Measurements from ENCODE around the gene NIPAL3.

Gene NIPAL3

DNA sequence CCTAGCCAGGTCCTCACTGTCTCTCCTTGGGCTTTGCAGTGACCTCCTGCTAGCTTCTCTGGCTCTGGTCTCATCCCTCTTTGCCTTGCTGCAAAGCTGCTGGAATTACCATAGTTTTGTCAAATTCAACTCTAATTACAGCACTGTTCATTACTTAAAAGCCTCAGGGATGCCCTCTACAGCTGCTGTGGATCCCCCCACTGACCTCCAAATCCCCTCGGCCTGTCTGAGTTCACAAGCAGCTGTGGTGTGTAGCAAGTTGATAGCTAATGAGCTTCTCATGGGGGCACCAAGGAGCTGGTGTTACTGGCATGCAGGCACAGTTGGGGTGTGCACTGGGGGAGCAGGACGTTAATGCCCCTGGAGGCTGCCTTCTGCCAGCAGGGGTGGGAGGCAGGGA lies 24.8 kb downstream of the NIPAL3 start:
- no peaks in the 10 kb centered on the region for H3K9me3 ChIP-seq (ENCODE audit: insufficient read depth, low read depth, low read length)
- H2AFZ ChIP-seq (ENCODE audit: insufficient read depth, low read length, poor library complexity), result no peak overlapping the region
- H3K27me3 ChIP-seq (ENCODE audit: insufficient read depth, low read length), result no peaks in the 10 kb centered on the region
- H2BK12ac ChIP-seq (ENCODE audit: low read length), result no peak overlapping the region
- H4K8ac ChIP-seq (ENCODE audit: low read depth, low read length), result no peak overlapping the region
- DNase-seq, result no peak
- no peak overlapping the region for H3K4me2 ChIP-seq (ENCODE audit: low read length)
- peaks cover 3 to 7% of the 10 kb centered on the region in 2 experiments for H3K4me1 ChIP-seq (ENCODE audit: control insufficient read depth in 1 of 2, insufficient read depth in 2 of 2, low read length in 2 of 2)
- no peak overlapping the region for H2AK5ac ChIP-seq (ENCODE audit: low read length)
- H2BK120ac ChIP-seq (ENCODE audit: insufficient read depth, low read length, poor library complexity), result no peak overlapping the region
- no peak overlapping the region for H3K9ac ChIP-seq (ENCODE audit: low read length)
- H3K4me3 ChIP-seq (ENCODE audit: low read depth, low read length), result no peak overlapping the region
- H3K36me3 ChIP-seq (ENCODE audit: control insufficient read depth in 1 of 2, insufficient read depth in 2 of 2, low read length in 2 of 2), result no peaks in the 10 kb centered on the region
- no CpG with 5 or more reads among the region's 2 CpGs for WGBS (ENCODE audit: extremely low coverage, insufficient coverage, insufficient read length)
- no peaks in the 10 kb centered on the region for H3K79me1 ChIP-seq (ENCODE audit: low read length)
- no peak overlapping the region for H3K4ac ChIP-seq (ENCODE audit: low read depth, low read length)
- no peak overlapping the region for H2BK5ac ChIP-seq (ENCODE audit: low read depth, low read length, poor library complexity)
- no peak overlapping the region for H3K27ac ChIP-seq (ENCODE audit: low read depth, low read length)
- H3K79me2 ChIP-seq (ENCODE audit: control insufficient read depth, insufficient read depth, low read length, poor library complexity), result no peaks in the 10 kb centered on the region
- no peak overlapping the region for H3K18ac ChIP-seq (ENCODE audit: low read length)
- H4K91ac ChIP-seq (ENCODE audit: low read depth, low read length), result no peak overlapping the region
- no peak overlapping the region for H3K14ac ChIP-seq (ENCODE audit: low read length)
- no peak overlapping the region for H3K23ac ChIP-seq (ENCODE audit: low read length)
- no peak overlapping the region for H4K12ac ChIP-seq (ENCODE audit: low read depth, low read length)

DNA sequence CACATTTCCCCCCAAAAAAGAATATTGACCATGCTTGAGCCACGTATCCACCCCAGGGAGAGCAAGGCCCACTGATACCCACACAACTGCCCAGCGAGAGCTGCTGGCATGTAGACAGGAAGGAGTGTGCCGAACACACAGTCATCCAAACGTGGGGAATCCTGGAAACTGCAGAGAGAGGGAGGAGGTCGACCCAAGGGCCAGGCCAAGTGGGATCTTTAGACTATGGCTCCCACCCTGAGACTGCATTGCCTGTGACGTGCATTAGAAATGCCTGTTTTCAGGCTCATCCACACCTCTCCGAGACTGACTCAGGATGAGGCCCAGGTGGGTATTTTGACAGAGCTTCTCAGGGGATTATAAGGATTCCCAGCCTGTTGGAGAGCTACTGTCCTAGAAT lies 25.9 kb downstream of the NIPAL3 start:
- no peak overlapping the region for H3K4me2 ChIP-seq (ENCODE audit: low read length)
- H3K36me3 ChIP-seq (ENCODE audit: control insufficient read depth in 1 of 2, insufficient read depth in 2 of 2, low read length in 2 of 2), result no peaks in the 10 kb centered on the region
- no CpG with 5 or more reads among the region's 7 CpGs for WGBS (ENCODE audit: extremely low coverage, insufficient coverage, insufficient read length)
- H2AK5ac ChIP-seq (ENCODE audit: low read length), result no peak overlapping the region
- no peaks in the 10 kb centered on the region for H3K27me3 ChIP-seq (ENCODE audit: insufficient read depth, low read length)
- no peak overlapping the region for H4K12ac ChIP-seq (ENCODE audit: low read depth, low read length)
- no peaks in the 10 kb centered on the region for H3K79me1 ChIP-seq (ENCODE audit: low read length)
- H3K23ac ChIP-seq (ENCODE audit: low read length), result no peak overlapping the region
- H3K4ac ChIP-seq (ENCODE audit: low read depth, low read length), result no peak overlapping the region
- H3K18ac ChIP-seq (ENCODE audit: low read length), result no peak overlapping the region
- no peak overlapping the region for H4K8ac ChIP-seq (ENCODE audit: low read depth, low read length)
- H2AFZ ChIP-seq (ENCODE audit: insufficient read depth, low read length, poor library complexity), result no peak overlapping the region
- no peak overlapping the region for H2BK120ac ChIP-seq (ENCODE audit: insufficient read depth, low read length, poor library complexity)
- no peak overlapping the region for H3K27ac ChIP-seq (ENCODE audit: low read depth, low read length)
- H2BK12ac ChIP-seq (ENCODE audit: low read length), result no peak overlapping the region
- no peak overlapping the region for H3K4me3 ChIP-seq (ENCODE audit: low read depth, low read length)
- H3K14ac ChIP-seq (ENCODE audit: low read length), result no peak overlapping the region
- H4K91ac ChIP-seq (ENCODE audit: low read depth, low read length), result no peak overlapping the region
- H3K9ac ChIP-seq (ENCODE audit: low read length), result no peak overlapping the region
- no peaks in the 10 kb centered on the region for H3K9me3 ChIP-seq (ENCODE audit: insufficient read depth, low read depth, low read length)
- DNase-seq, result no peak
- no peak overlapping the region for H2BK5ac ChIP-seq (ENCODE audit: low read depth, low read length, poor library complexity)
- peaks cover 3 to 7% of the 10 kb centered on the region in 2 experiments for H3K4me1 ChIP-seq (ENCODE audit: control insufficient read depth in 1 of 2, insufficient read depth in 2 of 2, low read length in 2 of 2)
- no peaks in the 10 kb centered on the region for H3K79me2 ChIP-seq (ENCODE audit: control insufficient read depth, insufficient read depth, low read length, poor library complexity)

DNA sequence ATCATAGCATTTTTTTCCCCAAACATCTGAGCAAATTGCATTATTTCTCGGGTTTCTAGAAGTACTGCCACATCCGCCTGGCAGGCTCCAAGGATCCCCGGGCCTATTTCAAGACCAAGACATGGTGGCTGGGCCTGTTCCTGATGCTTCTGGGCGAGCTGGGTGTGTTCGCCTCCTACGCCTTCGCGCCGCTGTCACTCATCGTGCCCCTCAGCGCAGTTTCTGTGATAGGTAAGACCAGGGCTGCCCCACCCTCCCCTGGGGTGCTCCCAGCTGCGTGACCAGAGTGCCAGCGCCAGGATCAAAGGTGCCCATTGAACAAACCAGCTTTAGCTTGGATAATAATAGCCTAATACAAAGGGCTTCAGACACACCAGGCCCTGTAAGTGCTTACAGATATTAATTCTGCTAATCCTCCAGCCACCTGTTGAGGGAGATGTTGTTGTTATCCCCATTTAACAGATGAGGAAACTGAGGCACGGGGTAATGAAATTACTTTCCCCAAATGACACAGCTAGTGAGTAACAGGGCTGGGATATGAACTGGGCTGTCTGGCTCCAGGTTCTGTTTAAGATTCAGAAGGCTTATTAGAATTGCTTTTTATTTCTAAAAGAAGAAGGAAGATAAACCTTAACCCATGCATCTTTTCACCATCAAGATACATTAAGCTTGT lies 26.5 kb downstream of the NIPAL3 start:
- H3K23ac ChIP-seq (ENCODE audit: low read length), result no peak overlapping the region

DNA sequence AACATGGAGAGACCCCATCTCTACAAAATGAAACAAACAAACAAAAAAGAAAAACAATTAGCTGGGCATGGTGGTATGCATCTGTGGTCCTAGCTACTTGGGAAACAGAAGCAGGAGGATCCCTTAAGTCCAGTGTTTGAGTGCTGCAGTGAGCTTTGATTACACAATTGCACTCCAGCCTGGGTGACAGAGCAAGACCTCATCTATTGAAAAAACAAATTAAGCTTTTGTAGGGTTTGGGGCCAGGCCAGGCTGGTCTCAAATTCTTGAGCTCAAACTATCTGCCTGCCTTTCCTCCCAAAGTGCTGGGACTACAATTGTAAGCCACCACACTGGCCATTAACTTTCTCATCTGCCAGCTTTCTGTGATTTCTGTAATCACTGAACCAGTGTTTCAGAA lies 27.2 kb downstream of the NIPAL3 start:
- no peak for DNase-seq
- no peak overlapping the region for H2AFZ ChIP-seq (ENCODE audit: insufficient read depth, low read length, poor library complexity)
- H4K12ac ChIP-seq (ENCODE audit: low read depth, low read length), result no peak overlapping the region
- H3K36me3 ChIP-seq (ENCODE audit: control insufficient read depth in 1 of 2, insufficient read depth in 2 of 2, low read length in 2 of 2), result peaks cover 0 to 3% of the 10 kb centered on the region in 2 experiments
- H3K14ac ChIP-seq (ENCODE audit: low read length), result no peak overlapping the region
- H4K8ac ChIP-seq (ENCODE audit: low read depth, low read length), result no peak overlapping the region
- no peak overlapping the region for H2BK120ac ChIP-seq (ENCODE audit: insufficient read depth, low read length, poor library complexity)
- no peak overlapping the region for H3K4me3 ChIP-seq (ENCODE audit: low read depth, low read length)
- H3K27me3 ChIP-seq (ENCODE audit: insufficient read depth, low read length), result no peaks in the 10 kb centered on the region
- no peaks in the 10 kb centered on the region for H3K79me2 ChIP-seq (ENCODE audit: control insufficient read depth, insufficient read depth, low read length, poor library complexity)
- no peak overlapping the region for H3K9ac ChIP-seq (ENCODE audit: low read length)
- H4K91ac ChIP-seq (ENCODE audit: low read depth, low read length), result no peak overlapping the region
- no peak overlapping the region for H3K27ac ChIP-seq (ENCODE audit: low read depth, low read length)
- H3K79me1 ChIP-seq (ENCODE audit: low read length), result no peaks in the 10 kb centered on the region
- H2BK12ac ChIP-seq (ENCODE audit: low read length), result no peak overlapping the region
- H3K9me3 ChIP-seq (ENCODE audit: insufficient read depth, low read depth, low read length), result no peaks in the 10 kb centered on the region
- no peak overlapping the region for H2BK5ac ChIP-seq (ENCODE audit: low read depth, low read length, poor library complexity)
- H3K4me1 ChIP-seq (ENCODE audit: control insufficient read depth in 1 of 2, insufficient read depth in 2 of 2, low read length in 2 of 2), result peaks cover 3 to 7% of the 10 kb centered on the region in 2 experiments
- no peak overlapping the region for H3K23ac ChIP-seq (ENCODE audit: low read length)
- H3K4ac ChIP-seq (ENCODE audit: low read depth, low read length), result no peak overlapping the region
- no peak overlapping the region for H3K18ac ChIP-seq (ENCODE audit: low read length)
- H2AK5ac ChIP-seq (ENCODE audit: low read length), result no peak overlapping the region
- no peak overlapping the region for H3K4me2 ChIP-seq (ENCODE audit: low read length)

More for the DNA sequence above, 26.5 kb downstream of the NIPAL3 start:
- H3K79me2 ChIP-seq (ENCODE audit: control insufficient read depth, insufficient read depth, low read length, poor library complexity), result no peaks in the 10 kb centered on the region
- no peak overlapping the region for H3K4ac ChIP-seq (ENCODE audit: low read depth, low read length)
- no peak overlapping the region for H4K91ac ChIP-seq (ENCODE audit: low read depth, low read length)
- H3K14ac ChIP-seq (ENCODE audit: low read length), result no peak overlapping the region
- H3K9me3 ChIP-seq (ENCODE audit: insufficient read depth, low read depth, low read length), result no peaks in the 10 kb centered on the region
- no peak overlapping the region for H3K18ac ChIP-seq (ENCODE audit: low read length)
- H2AFZ ChIP-seq (ENCODE audit: insufficient read depth, low read length, poor library complexity), result no peak overlapping the region
- no peak overlapping the region for H4K12ac ChIP-seq (ENCODE audit: low read depth, low read length)
- no peak overlapping the region for H2BK120ac ChIP-seq (ENCODE audit: insufficient read depth, low read length, poor library complexity)
- H3K36me3 ChIP-seq (ENCODE audit: control insufficient read depth in 1 of 2, insufficient read depth in 2 of 2, low read length in 2 of 2), result peaks cover 0 to 3% of the 10 kb centered on the region in 2 experiments
- H3K4me1 ChIP-seq (ENCODE audit: control insufficient read depth in 1 of 2, insufficient read depth in 2 of 2, low read length in 2 of 2), result peaks cover 3 to 7% of the 10 kb centered on the region in 2 experiments
- H4K8ac ChIP-seq (ENCODE audit: low read depth, low read length), result no peak overlapping the region
- whole genome bisulfite sequencing (ENCODE audit: extremely low coverage, insufficient coverage, insufficient read length), result no CpG with 5 or more reads among the region's 14 CpGs
- no peak overlapping the region for H3K9ac ChIP-seq (ENCODE audit: low read length)
- no peak overlapping the region for H3K4me3 ChIP-seq (ENCODE audit: low read depth, low read length)
- H2BK12ac ChIP-seq (ENCODE audit: low read length), result no peak overlapping the region
- no peak overlapping the region for H3K27ac ChIP-seq (ENCODE audit: low read depth, low read length)
- H3K79me1 ChIP-seq (ENCODE audit: low read length), result no peaks in the 10 kb centered on the region
- H2BK5ac ChIP-seq (ENCODE audit: low read depth, low read length, poor library complexity), result no peak overlapping the region
- no peak for DNase-seq
- no peaks in the 10 kb centered on the region for H3K27me3 ChIP-seq (ENCODE audit: insufficient read depth, low read length)
- no peak overlapping the region for H3K4me2 ChIP-seq (ENCODE audit: low read length)
- H2AK5ac ChIP-seq (ENCODE audit: low read length), result no peak overlapping the region
